Renal cortex interstitium (tissue), 15 donors: ENCODE data around the gene LSM8. TPM values are rescaled to one million over a fixed set of nuclear protein-coding genes. Genes with fewer than 3 reads are reported as not detected.
"Not testable (repeated sequence)": the region's sequence is repeated elsewhere in the genome, so short reads cannot be mapped to it uniquely, and the experiment has no call there.

Experiments used
- DNase-seq, 11 donors: peaks; one replicate each; pipeline ENCODE4 v3.0.0-alpha.2; 2013; ENCODE audit warnings: low read depth in 9 of 11, low spot score in 4 of 11; ENCODE audit errors: extremely low read depth in 1 of 11
- long read RNA-seq, 16 experiments: transcript quantifications; one replicate each; lab custom pipeline, GENCODE V29; 2026
- polyA plus RNA-seq, 3 donors: library from polyadenylated mRNA; unstranded; fragments of 120-200 nt; gene quantifications; one replicate each; pipeline ENCODE4 v1.2.1, GENCODE V29; 2013; ENCODE audit not compliant: insufficient read length in 3 of 3

Gene LSM8
- polyA plus RNA-seq, result 10 to 100 TPM; 58.0 to 73.5 (median 72.4) TPM
- long read RNA-seq, donor 1, transcript LSM8-201 (4 exons, 1,305 nt), result major isoform, 35 of 38 reads
- long read RNA-seq, donor 1, partial matches to known transcripts, result 0 of 38 reads
- long read RNA-seq, donor 1, other reads (novel, unspliced or antisense), result 0 of 38 reads
- long read RNA-seq, donor 2, full-length matches to known transcripts, result 32 of 39 reads
- long read RNA-seq, donor 2, partial matches to known transcripts, result 7 of 39 reads
- long read RNA-seq, donor 2, other reads (novel, unspliced or antisense), result 0 of 39 reads
- long read RNA-seq, donor 3, full-length matches to known transcripts, result 49 of 49 reads
- long read RNA-seq, donor 3, partial matches to known transcripts, result 0 of 49 reads
- long read RNA-seq, donor 3, other reads (novel, unspliced or antisense), result 0 of 49 reads
- long read RNA-seq, donor 4, transcript LSM8-201 (4 exons, 1,305 nt), result major isoform, 27 of 42 reads
- long read RNA-seq, donor 4, transcript LSM8-203 (3 exons, 1,920 nt), result minor isoform, 8 of 42 reads
- long read RNA-seq, donor 4, partial matches to known transcripts, result 7 of 42 reads
- long read RNA-seq, donor 4, other reads (novel, unspliced or antisense), result 0 of 42 reads
- long read RNA-seq, donor 5, result 0 reads
- long read RNA-seq, donor 6, full-length matches to known transcripts, result 43 of 43 reads
- long read RNA-seq, donor 6, partial matches to known transcripts, result 0 of 43 reads
- long read RNA-seq, donor 6, other reads (novel, unspliced or antisense), result 0 of 43 reads
- long read RNA-seq, donor 7, full-length matches to known transcripts, result 39 of 39 reads
- long read RNA-seq, donor 7, partial matches to known transcripts, result 0 of 39 reads
- long read RNA-seq, donor 7, other reads (novel, unspliced or antisense), result 0 of 39 reads
- long read RNA-seq, donor 8, result 0 reads
- long read RNA-seq, donor 9, transcript LSM8-201 (4 exons, 1,305 nt), result major isoform, 37 of 42 reads
- long read RNA-seq, donor 9, transcript LSM8-203 (3 exons, 1,920 nt), result minor isoform, 5 of 42 reads
- long read RNA-seq, donor 9, partial matches to known transcripts, result 0 of 42 reads
- long read RNA-seq, donor 9, other reads (novel, unspliced or antisense), result 0 of 42 reads
- long read RNA-seq, donor 10, full-length matches to known transcripts, result 44 of 44 reads
- long read RNA-seq, donor 10, partial matches to known transcripts, result 0 of 44 reads
- long read RNA-seq, donor 10, other reads (novel, unspliced or antisense), result 0 of 44 reads
- long read RNA-seq, donor 11, full-length matches to known transcripts, result 25 of 25 reads
- long read RNA-seq, donor 11, partial matches to known transcripts, result 0 of 25 reads
- long read RNA-seq, donor 11, other reads (novel, unspliced or antisense), result 0 of 25 reads
- long read RNA-seq, donor 12, transcript LSM8-201 (4 exons, 1,305 nt), result major isoform, 16 of 18 reads
- long read RNA-seq, donor 12, partial matches to known transcripts, result 0 of 18 reads
- long read RNA-seq, donor 12, other reads (novel, unspliced or antisense), result 0 of 18 reads
- long read RNA-seq, donor 13, result 0 reads
- long read RNA-seq, donor 14, full-length matches to known transcripts, result 49 of 49 reads
- long read RNA-seq, donor 14, partial matches to known transcripts, result 0 of 49 reads
- long read RNA-seq, donor 14, other reads (novel, unspliced or antisense), result 0 of 49 reads
- long read RNA-seq, donor 15, transcript LSM8-201 (4 exons, 1,305 nt), result major isoform, 7 of 7 reads
- long read RNA-seq, donor 15, partial matches to known transcripts, result 0 of 7 reads
- long read RNA-seq, donor 15, other reads (novel, unspliced or antisense), result 0 of 7 reads
- long read RNA-seq, donor 16, full-length matches to known transcripts, result 95 of 115 reads
- long read RNA-seq, donor 16, partial matches to known transcripts, result 15 of 115 reads
- long read RNA-seq, donor 16, other reads (novel, unspliced or antisense), result 5 of 115 reads

- DNase-seq, result peak; percentile 96 to 99 (median 98)
Measured at GRCh38 chr7:118183786-118184564, at the start of gene LSM8. TSS of gene LSM8 (plus strand) at chr7:118184164. CDS start at chr7:118184224, 60 bp downstream.

- DNase-seq, result not testable (repeated sequence)
Measured at GRCh38 chr7:118134420-118134819, 49.5 kb upstream of the LSM8 start.

- DNase-seq, result no peak
Measured at GRCh38 chr7:118140468-118140867, 43.5 kb upstream of the LSM8 start.

GRCh38 chr7:118142012-118142411 lies 42.0 kb upstream of the LSM8 start:
- no peak for DNase-seq

DNA sequence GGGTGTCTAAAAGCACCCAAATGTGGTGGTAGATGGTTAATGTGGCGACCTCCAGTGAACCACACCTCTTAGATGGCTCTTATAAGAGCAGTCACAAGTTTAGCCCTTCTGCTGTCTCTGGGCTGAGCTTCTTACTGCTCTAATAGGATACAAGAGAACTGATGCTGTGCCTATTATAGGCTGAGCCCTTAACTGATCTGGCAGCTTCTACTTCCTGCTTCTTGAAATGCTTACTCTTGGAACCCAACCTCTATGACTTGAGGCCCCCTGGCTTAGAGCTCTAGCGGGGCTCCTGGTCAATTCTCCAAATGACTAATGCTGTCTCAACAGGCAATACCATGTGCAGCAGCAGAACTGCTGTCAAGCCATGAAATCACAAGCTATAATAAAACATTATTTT lies 35.0 kb upstream of the LSM8 start:
- DNase-seq, result no peak

- DNase-seq, result no peak
Measured at GRCh38 chr7:118149394-118149793, 34.6 kb upstream of the LSM8 start.

DNA sequence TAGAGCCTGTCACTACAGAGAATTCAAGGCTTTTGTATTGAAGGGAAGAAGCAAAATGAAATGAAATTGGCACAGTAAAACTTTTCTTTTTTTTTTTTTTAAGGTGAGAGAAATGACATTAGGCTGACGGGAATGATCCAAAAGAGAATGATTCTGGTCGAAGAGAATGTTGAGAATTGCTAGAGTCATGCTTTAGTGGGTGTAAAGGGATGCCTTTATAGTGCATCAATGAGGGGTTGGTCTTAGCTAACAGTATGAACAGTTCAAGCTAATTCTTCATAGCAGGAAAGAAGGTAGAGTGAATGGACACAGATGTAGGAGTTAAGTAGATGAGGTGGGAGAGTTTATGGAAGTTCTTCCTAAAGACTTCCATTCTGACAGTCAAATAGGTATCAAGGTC lies 32.3 kb upstream of the LSM8 start:
- DNase-seq, result no peak

GRCh38 chr7:118152149-118152548 lies 31.8 kb upstream of the LSM8 start:
- no peak for DNase-seq

DNA sequence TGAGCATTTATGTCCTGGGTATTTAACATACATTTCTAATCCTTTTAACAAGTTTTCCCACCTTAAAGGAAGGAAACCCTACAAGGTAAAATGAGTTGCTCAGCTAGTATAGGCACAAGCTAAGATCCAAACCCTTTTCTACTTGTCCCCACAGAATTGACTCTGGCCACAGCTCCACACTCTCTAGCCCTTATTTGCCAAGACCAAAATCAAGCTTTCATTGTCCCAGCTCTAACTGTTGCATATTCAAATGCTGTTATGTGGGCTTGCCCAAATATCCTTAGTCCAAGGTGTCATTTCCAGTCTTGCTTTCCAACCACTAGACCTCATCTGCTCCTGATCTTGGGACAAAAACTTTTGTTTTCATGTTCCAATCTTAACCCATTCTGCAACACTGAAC lies 31.3 kb upstream of the LSM8 start:
- DNase-seq, result no peak

- peak in 2 of 11 donors; percentile 5 to 21 for DNase-seq
Measured at GRCh38 chr7:118153551-118154177, 30.3 kb upstream of the LSM8 start.

GRCh38 chr7:118158766-118159165 lies 25.2 kb upstream of the LSM8 start:
- peak in 1 of 11 donors; percentile 7 for DNase-seq

GRCh38 chr7:118169146-118169545 lies 14.8 kb upstream of the LSM8 start:
- no peak for DNase-seq

GRCh38 chr7:118175740-118176139 lies 8.2 kb upstream of the LSM8 start:
- DNase-seq, result no peak

GRCh38 chr7:118179191-118179590 lies 4.8 kb upstream of the LSM8 start:
- no peak for DNase-seq

- DNase-seq, result peak in 2 of 11 donors; percentile 11 to 39
Measured at GRCh38 chr7:118182593-118183427, 1.2 kb upstream of the LSM8 start.

GRCh38 chr7:118183428-118183785 lies 557 bp upstream of the LSM8 start:
- peak in 2 of 11 donors; percentile 3 to 15 for DNase-seq
